DMS 273 (cell line): ENCODE results near the gene TMEM169.

ENCODE experiments used
- DNase-seq: peaks from one replicate; lab custom pipeline; 2025; ENCODE audit not compliant: unreplicated experiment; lab: John Stamatoyannopoulos, UW

TMEM169 gene, protein sequence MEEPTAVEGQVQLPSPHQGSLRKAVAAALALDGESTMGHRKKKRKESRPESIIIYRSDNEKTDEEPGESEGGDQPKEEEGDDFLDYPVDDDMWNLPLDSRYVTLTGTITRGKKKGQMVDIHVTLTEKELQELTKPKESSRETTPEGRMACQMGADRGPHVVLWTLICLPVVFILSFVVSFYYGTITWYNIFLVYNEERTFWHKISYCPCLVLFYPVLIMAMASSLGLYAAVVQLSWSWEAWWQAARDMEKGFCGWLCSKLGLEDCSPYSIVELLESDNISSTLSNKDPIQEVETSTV

DNA sequence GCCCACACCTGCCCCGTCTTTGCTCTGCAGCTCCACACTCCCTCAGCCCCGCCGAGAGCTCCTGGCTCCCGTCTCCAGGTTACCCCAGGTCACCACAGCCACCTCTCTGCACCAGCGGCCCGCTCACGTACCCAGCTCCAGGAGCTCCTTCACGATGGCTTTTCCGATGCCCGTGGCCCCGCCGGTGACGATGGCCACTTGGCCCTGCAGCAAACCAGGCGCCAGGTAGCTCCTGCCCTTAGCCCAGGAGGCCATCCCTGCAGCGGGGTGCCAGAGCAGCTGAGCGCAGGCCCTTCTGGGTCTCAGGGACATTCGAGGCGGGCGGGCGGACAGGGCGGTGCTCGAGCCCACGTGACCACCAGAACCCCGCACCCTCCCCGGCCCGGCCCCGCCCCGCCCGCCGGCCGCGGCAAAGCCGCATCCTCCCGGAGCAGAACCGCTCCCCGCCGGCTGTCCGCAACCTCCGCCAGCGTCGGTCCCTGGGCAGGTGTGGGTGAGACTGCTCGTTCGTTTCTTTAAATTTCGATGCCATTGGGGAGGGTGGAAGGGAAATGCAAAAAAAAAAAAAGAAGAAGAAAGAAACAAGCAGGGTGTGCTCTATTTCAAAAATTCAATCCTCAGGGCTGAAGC lies at the start of gene TMEM169, which contains the start of gene PECR:
Gene TMEM169, plus strand, starts transcription at position 433 of the 630 bp plus-strand sequence. CDS start 14,045 bp downstream, outside the sequence.
Gene PECR, minus strand, starts transcription at position 323 of the 630 bp plus-strand sequence. Its CDS starts 68 bp downstream, at position 255.
- DNase-seq, result peak; percentile 87

DNA sequence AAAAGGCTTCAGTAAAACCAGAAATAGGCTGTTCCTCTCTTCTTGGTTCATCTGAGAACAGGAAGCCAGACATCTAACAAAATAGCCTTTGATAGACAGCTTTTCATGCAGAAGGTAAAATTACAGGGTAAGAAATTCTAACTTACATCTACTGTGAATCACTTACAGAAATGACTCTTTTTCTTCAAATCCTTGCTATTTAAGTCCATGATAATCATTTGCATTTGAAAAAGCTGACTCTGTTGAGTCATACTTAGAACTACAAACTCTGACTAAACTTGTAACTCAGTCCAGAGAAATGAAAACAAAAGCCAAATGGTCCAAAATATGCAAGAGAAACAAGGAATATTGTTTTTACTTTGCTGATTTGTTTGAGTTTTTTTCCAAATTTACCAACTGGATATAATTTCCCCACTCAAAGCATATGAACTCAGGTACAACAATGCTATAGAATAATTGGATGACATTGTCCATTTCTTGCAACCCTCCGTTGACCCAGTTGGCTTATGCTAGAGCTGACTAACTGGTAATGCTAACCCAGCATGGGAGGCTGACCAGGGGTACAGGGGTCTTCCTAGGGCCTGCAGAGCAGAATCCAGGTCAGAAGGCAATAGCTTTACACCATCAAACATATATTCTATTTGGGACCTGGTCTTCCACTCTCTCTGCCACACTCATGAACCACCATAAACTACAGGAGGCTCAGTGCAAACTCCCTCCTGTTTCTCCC lies 49.6 kb upstream of the TMEM169 start:
- DNase-seq, result no peak

DNA sequence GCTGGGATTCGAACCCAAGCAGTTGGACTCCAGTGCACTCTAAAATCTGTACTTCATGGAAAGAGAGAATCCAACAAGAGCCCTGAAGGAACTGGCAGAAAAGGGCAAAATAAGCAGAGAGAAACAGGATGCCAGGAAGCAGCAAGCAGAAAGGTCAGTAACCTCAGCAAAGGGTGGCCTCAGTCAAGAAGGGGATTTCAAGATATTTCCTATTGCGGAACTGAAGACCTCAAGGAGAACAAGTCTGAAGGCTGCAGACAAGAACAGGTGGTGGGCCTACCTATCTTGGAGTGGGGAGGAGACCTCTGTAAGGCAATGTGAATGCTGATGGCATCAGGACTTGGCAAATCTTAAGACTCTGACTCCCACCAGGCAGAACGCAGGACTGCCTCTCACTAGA lies 48.3 kb upstream of the TMEM169 start:
- no peak for DNase-seq

DNA sequence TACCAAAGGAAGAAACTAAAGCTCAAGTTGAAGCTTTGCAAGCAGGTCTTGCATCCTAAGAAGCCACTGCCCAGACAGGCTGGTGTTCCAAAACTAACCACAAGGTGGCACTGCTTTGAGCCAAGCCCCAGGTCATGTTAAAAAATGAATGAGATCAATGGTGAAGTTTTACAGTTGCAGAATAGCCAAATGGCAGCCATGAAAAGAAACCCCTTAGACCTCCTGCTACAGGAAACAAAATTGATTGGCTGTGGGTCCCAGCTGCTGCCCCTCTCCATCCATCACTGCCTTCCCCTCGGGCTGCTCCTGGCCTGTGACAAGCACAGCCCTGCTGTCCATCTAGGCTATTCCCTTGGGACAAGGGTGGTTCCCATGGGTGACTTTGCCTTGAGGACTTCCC lies 47.7 kb upstream of the TMEM169 start:
- peak; percentile 83 for DNase-seq

DNA sequence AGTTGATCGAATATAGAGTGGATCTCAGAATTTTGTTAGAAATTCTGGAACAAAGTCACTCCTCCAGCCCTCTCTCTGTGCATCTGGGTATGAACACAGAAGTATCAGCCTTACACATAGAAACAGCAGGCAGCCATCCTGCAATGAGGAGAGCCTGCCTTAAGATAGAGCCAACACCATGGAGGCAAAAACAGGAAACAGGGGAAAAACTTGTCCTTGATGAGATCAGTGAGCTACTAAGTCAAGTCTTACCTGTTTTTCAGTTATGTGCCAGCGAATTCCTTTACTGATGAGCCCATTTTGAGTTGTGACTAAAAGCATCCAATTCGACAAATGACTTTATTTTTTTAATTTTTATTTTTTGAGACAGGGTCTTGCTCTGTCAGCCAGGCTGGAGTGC lies 41.8 kb upstream of the TMEM169 start:
- DNase-seq, result no peak

DNA sequence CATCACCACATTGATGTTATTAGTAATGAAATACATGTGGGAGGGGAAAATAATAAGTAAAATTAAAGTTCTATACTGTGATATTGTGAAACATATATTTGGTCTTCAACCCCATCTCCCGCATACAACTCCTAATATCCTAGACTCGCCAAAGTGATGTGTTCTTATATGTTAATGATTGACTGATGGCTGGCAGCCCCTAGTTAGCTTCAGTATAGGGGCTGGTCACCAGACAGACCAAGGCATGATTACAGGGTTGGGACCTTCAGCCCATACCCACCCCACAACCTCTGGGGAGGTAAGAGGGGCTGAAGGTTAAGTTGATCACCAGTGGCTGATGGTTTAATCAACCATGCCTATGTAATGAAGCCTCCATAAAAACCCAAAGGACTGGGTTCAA lies 40.3 kb upstream of the TMEM169 start:
- no peak for DNase-seq

DNA sequence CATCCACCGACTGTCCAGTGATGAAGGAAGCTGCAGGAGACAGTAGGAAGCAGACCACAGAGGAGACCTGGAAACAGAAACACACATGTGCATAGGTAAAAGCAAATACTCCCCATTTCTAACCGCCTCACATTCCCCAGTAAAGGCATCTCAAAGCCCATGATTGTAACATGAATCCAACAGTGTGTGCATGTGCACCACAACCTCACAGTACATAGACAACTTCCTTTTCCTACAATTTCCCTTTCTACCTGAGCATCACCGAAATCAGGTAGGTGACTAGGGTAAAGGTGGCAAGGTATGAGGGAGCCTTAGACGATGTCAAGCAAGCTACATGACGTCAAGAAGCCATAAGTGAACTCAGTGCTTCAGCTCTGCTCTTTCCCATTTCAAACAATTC lies 37.8 kb upstream of the TMEM169 start:
- no peak for DNase-seq

DNA sequence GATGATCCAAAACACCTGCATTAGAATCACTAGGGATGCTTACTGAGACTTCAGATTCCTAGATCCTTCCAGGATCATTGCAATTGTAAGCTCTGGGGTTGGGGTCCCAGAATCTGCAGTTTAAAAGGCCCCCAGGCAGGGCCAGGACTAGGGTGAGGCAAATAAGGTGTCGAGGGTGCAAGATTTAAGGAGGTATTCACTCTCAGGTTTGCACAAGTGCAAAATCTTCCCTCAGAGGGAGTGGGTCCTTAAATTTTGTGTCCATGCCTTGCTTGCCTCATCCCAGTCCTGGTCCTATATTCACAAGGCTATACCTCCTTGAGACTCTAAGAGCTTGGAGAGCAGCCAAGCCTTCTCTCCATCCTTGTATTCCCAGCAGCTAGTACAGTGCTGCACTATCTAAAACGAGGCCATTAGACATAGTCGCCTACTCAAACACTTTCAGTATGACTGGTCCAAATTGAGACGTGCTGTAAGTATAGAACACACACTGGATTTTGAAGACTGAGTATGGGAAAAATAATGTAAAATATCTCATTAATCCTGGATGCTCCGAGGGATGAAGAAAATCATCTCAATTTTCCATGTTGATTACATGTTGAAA lies 36.7 kb upstream of the TMEM169 start:
- no peak for DNase-seq

DNA sequence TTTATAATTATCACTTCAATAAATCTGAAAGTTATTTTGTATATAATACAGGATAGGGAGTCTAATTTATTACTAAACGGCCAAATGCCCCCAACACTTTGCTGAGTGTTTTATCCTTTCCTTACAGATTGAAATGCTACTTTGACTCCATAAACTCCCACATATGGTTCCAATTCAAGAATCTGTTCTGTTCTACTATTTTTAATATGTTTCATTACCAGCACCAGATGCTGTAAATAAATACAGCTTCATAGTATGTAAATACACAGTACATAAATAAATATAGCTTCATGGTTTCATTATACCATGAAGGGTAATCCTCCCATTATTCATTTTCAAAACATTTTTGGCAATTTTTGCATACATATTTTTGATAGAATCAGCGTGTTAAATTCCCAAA lies 34.3 kb upstream of the TMEM169 start:
- DNase-seq, result no peak

DNA sequence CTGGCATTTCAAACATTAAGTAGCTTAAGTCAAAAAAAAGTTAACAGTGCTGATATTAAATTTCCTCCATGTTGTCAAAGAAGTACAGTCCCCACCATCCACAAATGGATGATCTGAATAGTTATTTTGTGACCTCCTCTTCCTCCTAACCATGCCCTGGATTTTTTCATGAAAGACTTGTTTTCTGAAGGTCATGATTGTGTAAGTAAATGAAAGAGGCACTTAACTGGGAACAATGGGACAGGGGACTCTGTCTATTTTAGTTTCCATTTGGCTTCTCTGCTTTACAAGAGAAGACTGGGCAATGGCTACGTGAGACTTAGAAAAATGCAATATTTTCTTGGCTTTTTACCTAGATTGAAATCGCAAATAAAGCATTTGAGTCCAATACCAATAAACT lies 32.3 kb upstream of the TMEM169 start:
- DNase-seq, result no peak

DNA sequence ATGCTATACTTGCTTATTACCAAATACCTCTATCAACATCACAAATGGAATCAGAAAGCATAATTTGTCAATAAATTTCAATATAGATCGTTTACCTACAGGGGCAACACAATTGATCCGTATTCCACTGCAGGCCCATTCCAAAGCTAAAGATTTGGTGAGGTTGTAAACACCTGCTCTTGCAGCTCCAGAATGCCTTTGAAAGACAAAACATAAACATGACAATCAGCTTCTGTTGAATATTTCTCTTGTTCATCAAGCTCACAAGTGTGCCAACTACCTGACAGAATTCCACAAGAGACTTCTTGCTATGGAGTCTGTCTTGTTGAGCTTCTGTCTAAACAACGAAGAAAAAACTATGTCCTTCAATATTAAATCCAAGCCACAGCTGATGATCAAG lies 30.4 kb upstream of the TMEM169 start:
- no peak for DNase-seq

DNA sequence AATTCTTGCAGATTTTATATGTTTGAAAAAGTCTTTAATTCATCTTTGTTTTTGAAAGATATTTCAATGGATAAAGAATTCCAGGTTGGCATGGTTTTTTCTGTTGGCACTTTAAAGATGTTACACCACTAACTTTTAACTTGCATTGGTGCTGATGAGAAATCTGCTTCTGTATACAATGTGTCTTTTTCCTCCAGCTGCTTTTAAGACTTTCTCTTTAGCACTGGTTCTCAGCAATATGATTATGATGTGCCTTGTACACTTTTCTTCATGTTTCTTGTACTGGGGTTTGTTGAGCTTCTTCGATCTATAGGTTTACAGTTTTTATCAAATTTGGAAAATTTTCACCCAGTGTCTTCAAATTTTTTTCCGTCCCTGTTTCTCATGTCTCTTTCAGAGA lies 29.3 kb upstream of the TMEM169 start:
- no peak for DNase-seq

DNA sequence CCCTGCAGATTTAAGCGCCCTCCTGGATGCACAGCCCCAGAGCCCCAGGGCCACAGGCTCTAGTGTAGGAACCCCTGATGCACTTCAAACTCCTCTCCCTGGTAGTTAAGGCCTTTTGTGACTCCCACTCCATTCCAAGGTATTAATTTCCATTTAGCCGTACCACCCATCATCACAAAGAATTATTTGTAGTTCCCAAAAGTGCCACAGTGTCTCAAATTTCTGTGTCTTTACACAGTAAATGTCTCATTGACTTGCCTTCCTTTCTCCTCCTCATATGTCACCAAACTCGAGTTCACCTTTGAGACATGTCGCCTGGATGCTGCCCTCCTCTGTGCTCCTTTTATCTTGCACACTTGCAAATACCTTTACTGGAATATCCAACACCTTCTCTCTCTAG lies 26.0 kb upstream of the TMEM169 start:
- no peak for DNase-seq

DNA sequence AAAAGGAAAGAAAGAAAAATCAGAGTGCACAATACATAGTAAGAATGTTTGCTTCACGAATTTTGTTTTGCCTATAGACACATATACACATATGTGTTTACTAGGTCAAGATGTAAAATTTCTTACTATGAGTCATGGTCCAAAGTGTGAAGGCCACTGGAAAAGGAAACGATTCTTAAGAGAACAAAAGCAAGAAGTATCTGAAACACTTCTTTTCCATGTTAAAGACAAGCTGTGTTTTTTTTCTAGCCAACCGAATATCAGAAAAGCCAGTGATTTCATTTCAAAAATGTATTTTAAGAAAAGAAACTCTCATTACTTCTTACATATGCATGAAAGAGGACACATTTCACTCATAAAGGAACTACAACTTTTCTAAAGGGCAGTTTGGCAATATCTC lies 25.0 kb upstream of the TMEM169 start:
- no peak for DNase-seq

DNA sequence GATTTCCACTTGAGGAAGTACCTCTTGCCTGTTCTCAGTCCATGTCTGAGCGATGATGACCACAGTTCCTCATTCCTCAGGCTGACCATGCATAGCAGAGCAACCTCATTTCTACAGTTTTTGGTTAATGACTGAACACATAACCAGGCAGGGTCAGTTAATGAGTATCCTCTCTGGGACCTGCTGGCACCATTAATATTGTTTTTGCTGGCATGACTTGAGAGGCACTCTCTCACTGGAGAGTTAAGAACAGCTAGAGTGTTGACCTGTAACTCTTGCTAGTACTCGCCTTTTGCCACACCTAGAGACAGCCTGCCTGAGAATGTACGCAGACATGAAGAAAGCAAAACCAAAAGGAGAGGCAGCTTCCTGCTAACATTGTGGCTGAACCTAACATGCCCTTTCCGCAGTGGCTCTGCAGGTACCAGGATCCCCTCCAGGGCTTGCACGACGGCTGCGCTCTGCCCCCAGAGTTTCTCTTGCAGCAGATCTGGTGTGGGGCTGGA lies 24.0 kb upstream of the TMEM169 start:
- no peak for DNase-seq

DNA sequence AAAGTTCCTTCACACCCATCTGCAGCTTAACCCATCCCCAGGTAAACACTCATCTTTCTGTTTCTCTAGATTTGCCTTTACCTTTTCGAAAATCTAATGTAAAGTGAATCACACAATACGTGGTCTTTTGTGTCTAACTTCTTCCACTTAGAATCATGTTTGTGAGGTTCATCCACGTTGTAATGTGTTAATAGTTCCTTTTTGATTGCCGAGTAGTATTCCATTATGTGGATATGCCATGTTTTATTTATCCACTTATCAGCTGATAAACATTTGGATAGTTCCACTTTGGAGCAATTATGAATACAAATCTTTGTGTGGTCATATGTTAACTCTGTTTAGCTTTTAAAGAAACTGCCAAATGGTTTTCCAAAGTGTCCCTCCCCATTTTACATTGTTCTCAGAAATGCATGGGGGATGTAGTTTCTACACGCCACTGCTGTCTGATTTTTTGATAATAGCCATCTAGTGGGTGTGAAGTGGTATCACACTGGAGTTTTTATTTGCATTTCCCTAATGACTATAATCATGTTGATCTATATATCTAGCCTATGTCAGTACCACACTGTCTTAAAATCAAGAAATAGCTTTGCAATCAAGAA lies 22.4 kb upstream of the TMEM169 start:
- no peak for DNase-seq

DNA sequence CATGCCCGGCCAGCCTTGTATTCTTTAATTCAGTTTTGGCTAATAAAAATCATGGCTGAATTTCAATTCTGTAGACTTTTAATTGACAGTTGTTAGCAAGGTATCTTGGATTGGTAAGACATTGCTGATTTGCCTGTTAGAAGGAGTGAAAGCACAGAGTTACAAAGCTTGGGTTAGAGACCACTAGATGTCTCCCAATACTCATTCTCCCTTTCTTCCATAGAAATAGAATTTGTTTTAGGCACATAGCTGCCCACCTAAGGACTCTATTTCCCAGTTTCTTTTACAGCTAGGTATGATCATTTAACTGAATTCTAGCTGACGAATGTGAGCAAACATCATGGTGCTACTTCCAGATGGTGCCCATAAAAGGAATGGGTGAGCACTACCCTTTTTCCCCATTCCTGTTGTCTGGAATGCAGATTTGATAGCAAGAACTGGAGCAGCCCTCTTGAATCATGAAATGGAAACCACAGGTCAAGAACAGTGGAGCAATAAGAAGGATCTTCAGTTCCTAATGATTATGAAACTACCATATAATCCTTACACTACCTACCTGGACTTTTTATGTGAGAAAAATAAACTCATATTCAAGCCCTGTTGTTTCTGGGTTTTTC lies 17.6 kb upstream of the TMEM169 start:
- peak; percentile 7 for DNase-seq

DNA sequence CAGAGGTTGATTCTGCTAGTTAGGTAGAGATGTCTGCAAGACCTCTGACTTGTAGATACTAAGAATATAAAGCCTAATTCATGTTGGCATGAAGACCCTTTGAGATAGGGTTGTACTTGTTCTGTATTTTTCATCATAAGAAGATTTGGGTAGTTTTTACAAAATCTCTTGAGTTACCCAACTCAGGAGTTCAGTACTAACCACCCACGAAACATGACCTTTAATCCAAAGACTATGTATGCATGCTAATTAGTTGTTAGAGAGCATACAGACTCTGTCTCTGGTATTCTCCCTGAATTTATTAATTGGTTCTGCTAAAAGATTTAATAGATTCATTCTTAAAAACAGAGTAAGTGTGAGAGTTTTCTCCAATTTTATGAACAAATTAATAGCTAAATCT lies 17.1 kb upstream of the TMEM169 start:
- no peak for DNase-seq

DNA sequence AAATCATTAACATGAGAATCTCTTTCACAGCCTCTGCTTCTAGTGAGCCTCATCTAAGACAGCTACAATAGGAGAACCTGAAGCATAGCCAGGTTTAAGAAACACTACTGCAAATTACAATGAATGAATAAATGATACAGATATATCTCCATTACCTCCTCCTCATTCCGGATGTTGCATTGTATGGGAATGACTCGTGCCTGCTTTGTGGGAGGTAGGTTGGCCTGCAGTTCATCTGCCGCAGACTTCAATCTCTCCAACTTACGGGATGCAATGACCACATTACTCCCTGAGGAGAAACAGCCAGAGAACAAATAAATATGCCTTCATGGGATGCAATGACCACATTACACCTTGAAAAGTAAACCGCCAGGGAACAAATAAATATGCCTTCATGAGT lies 15.5 kb upstream of the TMEM169 start:
- DNase-seq, result no peak

DNA sequence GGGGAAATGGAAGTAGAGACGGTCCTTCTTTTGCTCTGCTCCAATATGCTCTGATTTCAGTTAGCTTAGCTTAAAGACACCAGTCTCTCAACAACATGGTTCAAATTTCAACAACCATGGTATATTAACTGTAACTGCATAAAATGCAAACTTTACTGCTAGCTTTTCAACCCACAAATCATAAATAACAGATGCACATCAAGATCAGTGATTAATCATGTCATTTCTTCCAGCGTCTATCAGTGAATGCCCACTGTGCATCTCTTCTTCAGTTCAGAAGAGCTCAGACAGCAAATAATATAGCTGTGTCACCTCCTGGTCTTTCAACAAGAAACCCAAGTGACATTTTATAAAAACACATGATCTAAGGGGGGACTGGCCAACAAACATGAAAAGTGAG lies 12.7 kb upstream of the TMEM169 start:
- no peak for DNase-seq

DNA sequence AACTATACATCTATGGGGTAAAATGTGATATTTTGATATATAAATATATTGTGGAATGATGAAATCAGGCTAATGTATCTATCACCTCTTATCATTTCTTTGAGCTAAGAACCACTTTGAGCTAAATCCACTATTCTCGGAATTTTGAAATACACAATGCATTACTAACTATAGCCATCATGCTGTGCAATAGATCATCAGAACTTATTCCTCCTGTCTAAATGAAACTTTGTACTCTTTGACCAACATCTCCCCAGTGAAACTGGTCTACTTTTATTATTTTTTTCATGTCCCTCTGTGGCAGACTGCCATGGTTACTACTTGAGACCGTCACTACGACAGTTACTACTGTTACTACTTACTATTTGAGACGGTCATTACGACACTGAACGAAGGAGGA lies 11.5 kb upstream of the TMEM169 start:
- no peak for DNase-seq
